ENCODE measurements around the gene GAREM1.

GRCh38 chr18:32278177-32278799 is 192.4 kb downstream of the GAREM1 start:
- TF ChIP-seq POLR2A (IDR thresholded peaks at IDR 0.05) = no peak
- TF ChIP-seq, protein P1, sequence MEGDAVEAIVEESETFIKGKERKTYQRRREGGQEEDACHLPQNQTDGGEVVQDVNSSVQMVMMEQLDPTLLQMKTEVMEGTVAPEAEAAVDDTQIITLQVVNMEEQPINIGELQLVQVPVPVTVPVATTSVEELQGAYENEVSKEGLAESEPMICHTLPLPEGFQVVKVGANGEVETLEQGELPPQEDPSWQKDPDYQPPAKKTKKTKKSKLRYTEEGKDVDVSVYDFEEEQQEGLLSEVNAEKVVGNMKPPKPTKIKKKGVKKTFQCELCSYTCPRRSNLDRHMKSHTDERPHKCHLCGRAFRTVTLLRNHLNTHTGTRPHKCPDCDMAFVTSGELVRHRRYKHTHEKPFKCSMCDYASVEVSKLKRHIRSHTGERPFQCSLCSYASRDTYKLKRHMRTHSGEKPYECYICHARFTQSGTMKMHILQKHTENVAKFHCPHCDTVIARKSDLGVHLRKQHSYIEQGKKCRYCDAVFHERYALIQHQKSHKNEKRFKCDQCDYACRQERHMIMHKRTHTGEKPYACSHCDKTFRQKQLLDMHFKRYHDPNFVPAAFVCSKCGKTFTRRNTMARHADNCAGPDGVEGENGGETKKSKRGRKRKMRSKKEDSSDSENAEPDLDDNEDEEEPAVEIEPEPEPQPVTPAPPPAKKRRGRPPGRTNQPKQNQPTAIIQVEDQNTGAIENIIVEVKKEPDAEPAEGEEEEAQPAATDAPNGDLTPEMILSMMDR (IDR thresholded peaks at IDR 0.05) = no peak
